MCF 10A (cell line): ENCODE data around the gene APOA1. TPM values are rescaled to one million over a fixed set of nuclear protein-coding genes. Genes with fewer than 3 reads are reported as not detected.

Source experiments
- BruUV-seq: library from RNA; stranded (reverse); fragments of 400-500 nt; replicated peaks from 2 replicates; lab custom pipeline; 2021; lab: Mats Ljungman, UMichigan
- CTCF ChIA-PET: fragments of 300-600 bp; sonication (Branson Sonifier 250); formaldehyde crosslinking; extraction: SDS; loops from one replicate; lab custom pipeline; 2021; ENCODE audit warnings: antibody characterized with exemption, inconsistent platforms; lab: Yijun Ruan, JAX
- POLR2A ChIA-PET: fragments of 300-600, 350-650 bp; sonication (Branson Sonifier 250); formaldehyde crosslinking; extraction: SDS; loops from one replicate; lab custom pipeline; 2020; ENCODE audit warnings: antibody characterized with exemption, inconsistent platforms; lab: Yijun Ruan, JAX
- DNase-seq: peaks from one replicate; pipeline ENCODE4 v3.0.0-alpha.2; 2018; ENCODE audit not compliant: unreplicated experiment
- H3K27ac Mint-ChIP-seq: one replicate; pipeline ENCODE4 v1.8.0; 2022; ENCODE audit warnings: mild to moderate bottlenecking, low read depth, mixed read lengths; ENCODE audit not compliant: unreplicated experiment
- H3K27me3 Mint-ChIP-seq: one replicate; pipeline ENCODE4 v1.8.0; 2022; ENCODE audit warnings: mixed read lengths; ENCODE audit not compliant: insufficient read depth, unreplicated experiment
- H3K36me3 Mint-ChIP-seq: one replicate; pipeline ENCODE4 v1.8.0; 2022; ENCODE audit warnings: mild to moderate bottlenecking, moderate library complexity, mixed read lengths; ENCODE audit not compliant: insufficient read depth, unreplicated experiment
- H3K4me1 Mint-ChIP-seq: one replicate; pipeline ENCODE4 v1.8.0; 2022; ENCODE audit warnings: mixed read lengths; ENCODE audit not compliant: insufficient read depth, unreplicated experiment
- H3K4me3 Mint-ChIP-seq: one replicate; pipeline ENCODE4 v1.8.0; 2022; ENCODE audit warnings: mild to moderate bottlenecking, moderate library complexity, mixed read lengths; ENCODE audit not compliant: unreplicated experiment
- H3K9me3 Mint-ChIP-seq: one replicate; pipeline ENCODE4 v1.8.0; 2022; ENCODE audit warnings: mixed read lengths; ENCODE audit not compliant: unreplicated experiment
- intact Hi-C: fragments of 100-400 bp; cut with micrococcal nuclease; formaldehyde crosslinking; loops from 2 replicates; pipeline ENCODE4 v1.14.1; 2022
- total RNA-seq: library from RNA; stranded (reverse); gene quantifications from 2 replicates; pipeline ENCODE4 v1.2.3, GENCODE V29; 2022
- TF ChIP-seq, protein P1 (sequence below): fragments of 200-600 bp; IDR thresholded peaks from one replicate; pipeline ENCODE4 v1.8.0; 2022; ENCODE audit warnings: antibody characterized with exemption, mild to moderate bottlenecking; ENCODE audit not compliant: unreplicated experiment

The APOA1 gene
- total RNA-seq, 1 experiment from 2014 or later: not detected

- H3K4me1 Mint-ChIP-seq: peaks cover 18% of the 10 kb centered on the region
- peak overlapping the region; percentile 24 for H3K27ac Mint-ChIP-seq
- H3K36me3 Mint-ChIP-seq: peaks cover 42% of the 10 kb centered on the region
Measured at GRCh38 chr11:116852261-116853031, 15.0 kb upstream of the APOA1 start.

DNA sequence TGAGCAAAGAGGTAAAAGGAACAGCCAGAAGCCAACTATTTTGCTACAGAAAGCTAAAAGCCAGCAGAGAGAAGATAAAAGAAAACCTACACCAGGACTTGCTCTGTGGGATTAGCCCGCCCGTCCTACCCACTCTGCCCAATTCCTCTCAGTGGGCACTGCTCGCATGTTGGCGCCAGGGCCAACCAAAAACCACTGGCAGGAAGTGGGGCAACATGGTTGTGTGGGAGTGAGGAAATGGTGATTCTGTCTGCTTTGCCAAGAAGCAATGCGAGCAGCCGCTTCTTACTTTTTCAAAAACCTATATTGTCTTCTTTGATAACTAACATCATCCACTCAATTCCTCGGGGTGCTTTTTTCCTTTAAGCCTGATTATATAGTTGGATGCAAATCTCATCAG lies 14.2 kb upstream of the APOA1 start:
- no peak overlapping the region for H3K27ac Mint-ChIP-seq
- no peak overlapping the region for H3K4me3 Mint-ChIP-seq
- TF ChIP-seq, protein P1, sequence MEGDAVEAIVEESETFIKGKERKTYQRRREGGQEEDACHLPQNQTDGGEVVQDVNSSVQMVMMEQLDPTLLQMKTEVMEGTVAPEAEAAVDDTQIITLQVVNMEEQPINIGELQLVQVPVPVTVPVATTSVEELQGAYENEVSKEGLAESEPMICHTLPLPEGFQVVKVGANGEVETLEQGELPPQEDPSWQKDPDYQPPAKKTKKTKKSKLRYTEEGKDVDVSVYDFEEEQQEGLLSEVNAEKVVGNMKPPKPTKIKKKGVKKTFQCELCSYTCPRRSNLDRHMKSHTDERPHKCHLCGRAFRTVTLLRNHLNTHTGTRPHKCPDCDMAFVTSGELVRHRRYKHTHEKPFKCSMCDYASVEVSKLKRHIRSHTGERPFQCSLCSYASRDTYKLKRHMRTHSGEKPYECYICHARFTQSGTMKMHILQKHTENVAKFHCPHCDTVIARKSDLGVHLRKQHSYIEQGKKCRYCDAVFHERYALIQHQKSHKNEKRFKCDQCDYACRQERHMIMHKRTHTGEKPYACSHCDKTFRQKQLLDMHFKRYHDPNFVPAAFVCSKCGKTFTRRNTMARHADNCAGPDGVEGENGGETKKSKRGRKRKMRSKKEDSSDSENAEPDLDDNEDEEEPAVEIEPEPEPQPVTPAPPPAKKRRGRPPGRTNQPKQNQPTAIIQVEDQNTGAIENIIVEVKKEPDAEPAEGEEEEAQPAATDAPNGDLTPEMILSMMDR: no peak
- DNase-seq: no peak
- no peaks in the 10 kb centered on the region for H3K27me3 Mint-ChIP-seq
- ChIA-PET POLR2A (interaction anchor here (0.7 kb wide), 1 partner anchor 370 kb away, joined by 3 read pairs; no protein-coding TSS in a partner anchor), CTCF (interaction anchor here (2.4 to 5.3 kb wide), 2 partner anchors 15 to 255 kb away, joined by 11 to 24 read pairs; partner anchors contain the start of gene APOA1)
- peaks cover 41% of the 10 kb centered on the region for H3K36me3 Mint-ChIP-seq
- no peaks in the 10 kb centered on the region for H3K9me3 Mint-ChIP-seq
- BruUV-seq: no TSS peak
- intact Hi-C loops: no loop called here
- H3K4me1 Mint-ChIP-seq: peaks cover 18% of the 10 kb centered on the region

More at GRCh38 chr11:116852261-116853031, 15.0 kb upstream of the APOA1 start:
- POLR2A ChIA-PET: interaction anchor here (0.7 kb wide), 1 partner anchor 16 kb away, joined by 4 read pairs; no protein-coding TSS in a partner anchor
- Mint-ChIP-seq H3K4me3 (no peak overlapping the region), H3K9me3 (no peaks in the 10 kb centered on the region), H3K27me3 (no peaks in the 10 kb centered on the region)
- DNase-seq: no peak
- BruUV-seq: no TSS peak
- intact Hi-C loops: no loop called here
- CTCF ChIA-PET: interaction anchor here (0.6 to 5.3 kb wide), 5 partner anchors 8 to 254 kb away, joined by 3 to 24 read pairs (median 4); partner anchors contain the start of gene APOA1
- TF ChIP-seq, protein P1: no peak

GRCh38 chr11:116849486-116849885 lies 12.1 kb upstream of the APOA1 start:
- no peak for DNase-seq
- Mint-ChIP-seq H3K36me3 (peaks cover 47% of the 10 kb centered on the region), H3K27ac (no peak overlapping the region), H3K4me3 (no peak overlapping the region), H3K4me1 (peaks cover 18% of the 10 kb centered on the region), H3K9me3 (no peaks in the 10 kb centered on the region), H3K27me3 (no peaks in the 10 kb centered on the region)
- no TSS peak for BruUV-seq
- TF ChIP-seq, protein P1: no peak
- ChIA-PET POLR2A (interaction anchor here (0.6 kb wide), 1 partner anchor 96 kb away, joined by 5 read pairs; no protein-coding TSS in a partner anchor), CTCF (interaction anchor here (1.2 kb wide), 1 partner anchor 256 kb away, joined by 6 read pairs; no protein-coding TSS in a partner anchor)
- intact Hi-C loops: no loop called here

GRCh38 chr11:116849060-116849459 lies 11.6 kb upstream of the APOA1 start:
- Mint-ChIP-seq H3K4me3 (no peak overlapping the region), H3K27me3 (no peaks in the 10 kb centered on the region), H3K9me3 (no peaks in the 10 kb centered on the region), H3K27ac (no peak overlapping the region), H3K4me1 (peaks cover 18% of the 10 kb centered on the region), H3K36me3 (peaks cover 49% of the 10 kb centered on the region)
- no peak for DNase-seq
- POLR2A ChIA-PET: interaction anchor here (0.6 kb wide), 1 partner anchor 96 kb away, joined by 5 read pairs; no protein-coding TSS in a partner anchor
- CTCF ChIA-PET: interaction anchor here (1.2 to 2.2 kb wide), 2 partner anchors 13 to 257 kb away, joined by 6 to 13 read pairs; no protein-coding TSS in a partner anchor
- BruUV-seq: no TSS peak
- intact Hi-C loops: no loop called here
- TF ChIP-seq, protein P1: no peak
